Transverse colon (tissue), 3 donors: Measurements from ENCODE around the gene PLAU.
A peak's percentile ranks its signal among the peaks of the same experiment; 100 is the strongest.

Experiments
- POLR2A ChIP-seq: fragments of 450-650 bp; IDR thresholded peaks from one replicate; pipeline ENCODE4 v1.6.1; 2016; ENCODE audit warnings: antibody characterized with exemption, mild to moderate bottlenecking, moderate library complexity
- TF ChIP-seq, protein P1 (sequence below), 5 experiments: fragments of 200-600 bp in 3 of 5; fragments of 450-650 bp in 2 of 5; sonication (generic) in 3 of 5; IDR thresholded peaks; 1 replicate in 2 of 5; 2 replicates in 3 of 5; pipeline ENCODE4 v1.5.1; 2016 to 2017; ENCODE audit warnings: antibody characterized with exemption in 5 of 5, inconsistent platforms in 3 of 5, mild to moderate bottlenecking in 2 of 5, moderate library complexity in 1 of 5

DNA sequence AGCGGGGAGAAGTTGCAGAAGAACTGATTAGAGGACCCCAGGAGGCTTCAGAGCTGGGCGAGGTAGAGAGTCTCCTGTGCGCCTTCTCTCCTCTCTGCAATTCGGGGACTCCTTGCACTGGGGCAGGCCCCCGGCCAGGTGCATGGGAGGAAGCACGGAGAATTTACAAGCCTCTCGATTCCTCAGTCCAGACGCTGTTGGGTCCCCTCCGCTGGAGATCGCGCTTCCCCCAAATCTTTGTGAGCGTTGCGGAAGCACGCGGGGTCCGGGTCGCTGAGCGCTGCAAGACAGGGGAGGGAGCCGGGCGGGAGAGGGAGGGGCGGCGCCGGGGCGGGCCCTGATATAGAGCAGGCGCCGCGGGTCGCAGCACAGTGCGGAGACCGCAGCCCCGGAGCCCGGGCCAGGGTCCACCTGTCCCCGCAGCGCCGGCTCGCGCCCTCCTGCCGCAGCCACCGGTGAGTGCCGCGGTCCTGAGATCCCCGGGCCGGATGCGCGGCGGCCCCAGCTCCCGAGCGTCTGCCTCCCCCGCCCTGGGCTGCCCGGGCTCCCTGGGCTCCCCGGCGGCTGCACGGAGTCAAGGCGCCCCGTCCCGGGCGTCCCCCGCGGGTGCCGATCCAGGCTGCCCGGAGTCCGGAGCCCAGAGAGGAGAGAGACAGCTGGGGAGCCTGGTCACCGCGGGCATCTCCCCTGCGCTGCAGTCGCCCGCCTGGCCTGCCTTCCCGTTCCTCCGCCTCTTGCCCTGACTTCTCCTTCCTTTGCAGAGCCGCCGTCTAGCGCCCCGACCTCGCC lies at the start of gene PLAU:
- TF ChIP-seq, protein P1, sequence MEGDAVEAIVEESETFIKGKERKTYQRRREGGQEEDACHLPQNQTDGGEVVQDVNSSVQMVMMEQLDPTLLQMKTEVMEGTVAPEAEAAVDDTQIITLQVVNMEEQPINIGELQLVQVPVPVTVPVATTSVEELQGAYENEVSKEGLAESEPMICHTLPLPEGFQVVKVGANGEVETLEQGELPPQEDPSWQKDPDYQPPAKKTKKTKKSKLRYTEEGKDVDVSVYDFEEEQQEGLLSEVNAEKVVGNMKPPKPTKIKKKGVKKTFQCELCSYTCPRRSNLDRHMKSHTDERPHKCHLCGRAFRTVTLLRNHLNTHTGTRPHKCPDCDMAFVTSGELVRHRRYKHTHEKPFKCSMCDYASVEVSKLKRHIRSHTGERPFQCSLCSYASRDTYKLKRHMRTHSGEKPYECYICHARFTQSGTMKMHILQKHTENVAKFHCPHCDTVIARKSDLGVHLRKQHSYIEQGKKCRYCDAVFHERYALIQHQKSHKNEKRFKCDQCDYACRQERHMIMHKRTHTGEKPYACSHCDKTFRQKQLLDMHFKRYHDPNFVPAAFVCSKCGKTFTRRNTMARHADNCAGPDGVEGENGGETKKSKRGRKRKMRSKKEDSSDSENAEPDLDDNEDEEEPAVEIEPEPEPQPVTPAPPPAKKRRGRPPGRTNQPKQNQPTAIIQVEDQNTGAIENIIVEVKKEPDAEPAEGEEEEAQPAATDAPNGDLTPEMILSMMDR (IDR thresholded peaks at IDR 0.05): no peak
- TF ChIP-seq POLR2A: peak; percentile 8
